ENCODE data around the gene NPBWR2.

NPBWR2 gene

DNA sequence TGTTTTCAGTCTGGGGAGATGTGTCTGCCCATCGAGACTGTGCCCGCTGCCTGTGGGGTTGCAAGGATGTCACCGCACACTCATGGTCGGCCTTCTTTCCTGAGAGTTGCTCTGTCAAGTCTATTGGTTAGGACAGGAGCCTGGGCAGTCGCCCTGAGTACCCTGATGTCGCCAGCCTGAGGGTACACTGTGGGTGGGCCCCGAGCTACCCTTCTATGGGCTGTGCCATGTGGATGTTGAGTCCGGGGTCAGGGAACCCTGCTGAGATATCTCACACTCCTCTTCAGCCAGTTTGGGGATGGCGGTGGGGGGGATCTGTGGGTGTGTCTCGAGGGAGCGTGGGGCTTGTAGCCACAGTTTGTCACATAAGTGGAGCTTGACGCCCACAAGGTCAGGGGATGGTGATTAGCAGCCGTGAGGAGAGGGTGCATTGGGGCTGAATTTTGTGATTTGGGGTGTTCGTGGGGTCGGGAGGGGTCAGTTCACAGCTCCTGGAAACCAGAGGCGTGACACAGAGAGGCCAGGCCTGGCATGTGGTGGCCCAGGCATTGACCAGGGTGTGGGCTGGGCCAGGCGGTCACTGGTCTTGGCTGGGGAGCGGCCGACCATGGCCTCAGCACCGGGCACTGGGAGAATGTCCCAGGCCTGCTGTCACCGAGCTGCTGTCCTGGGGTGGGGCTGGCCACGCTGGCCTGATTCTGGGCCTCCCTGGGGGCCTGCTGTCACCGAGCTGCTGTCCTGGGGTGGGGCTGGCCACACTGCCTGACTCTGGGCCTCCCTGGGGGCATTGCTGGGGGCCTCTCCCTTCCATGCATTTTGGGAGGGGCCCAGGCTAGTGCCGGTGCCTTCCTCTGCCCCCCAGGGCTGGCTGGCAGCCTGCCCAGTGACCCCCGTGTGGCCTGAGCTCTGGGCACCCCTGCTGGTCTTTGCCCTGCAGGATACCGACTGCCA lies 1.6 kb upstream of the NPBWR2 start:
- TF ChIP-seq, protein P1, sequence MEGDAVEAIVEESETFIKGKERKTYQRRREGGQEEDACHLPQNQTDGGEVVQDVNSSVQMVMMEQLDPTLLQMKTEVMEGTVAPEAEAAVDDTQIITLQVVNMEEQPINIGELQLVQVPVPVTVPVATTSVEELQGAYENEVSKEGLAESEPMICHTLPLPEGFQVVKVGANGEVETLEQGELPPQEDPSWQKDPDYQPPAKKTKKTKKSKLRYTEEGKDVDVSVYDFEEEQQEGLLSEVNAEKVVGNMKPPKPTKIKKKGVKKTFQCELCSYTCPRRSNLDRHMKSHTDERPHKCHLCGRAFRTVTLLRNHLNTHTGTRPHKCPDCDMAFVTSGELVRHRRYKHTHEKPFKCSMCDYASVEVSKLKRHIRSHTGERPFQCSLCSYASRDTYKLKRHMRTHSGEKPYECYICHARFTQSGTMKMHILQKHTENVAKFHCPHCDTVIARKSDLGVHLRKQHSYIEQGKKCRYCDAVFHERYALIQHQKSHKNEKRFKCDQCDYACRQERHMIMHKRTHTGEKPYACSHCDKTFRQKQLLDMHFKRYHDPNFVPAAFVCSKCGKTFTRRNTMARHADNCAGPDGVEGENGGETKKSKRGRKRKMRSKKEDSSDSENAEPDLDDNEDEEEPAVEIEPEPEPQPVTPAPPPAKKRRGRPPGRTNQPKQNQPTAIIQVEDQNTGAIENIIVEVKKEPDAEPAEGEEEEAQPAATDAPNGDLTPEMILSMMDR (IDR thresholded peaks at IDR 0.05; ENCODE audit: low read depth, low read length), result no peak
- H3K4me3 ChIP-seq (ENCODE audit: low read depth, low read length), result no peak overlapping the region

DNA sequence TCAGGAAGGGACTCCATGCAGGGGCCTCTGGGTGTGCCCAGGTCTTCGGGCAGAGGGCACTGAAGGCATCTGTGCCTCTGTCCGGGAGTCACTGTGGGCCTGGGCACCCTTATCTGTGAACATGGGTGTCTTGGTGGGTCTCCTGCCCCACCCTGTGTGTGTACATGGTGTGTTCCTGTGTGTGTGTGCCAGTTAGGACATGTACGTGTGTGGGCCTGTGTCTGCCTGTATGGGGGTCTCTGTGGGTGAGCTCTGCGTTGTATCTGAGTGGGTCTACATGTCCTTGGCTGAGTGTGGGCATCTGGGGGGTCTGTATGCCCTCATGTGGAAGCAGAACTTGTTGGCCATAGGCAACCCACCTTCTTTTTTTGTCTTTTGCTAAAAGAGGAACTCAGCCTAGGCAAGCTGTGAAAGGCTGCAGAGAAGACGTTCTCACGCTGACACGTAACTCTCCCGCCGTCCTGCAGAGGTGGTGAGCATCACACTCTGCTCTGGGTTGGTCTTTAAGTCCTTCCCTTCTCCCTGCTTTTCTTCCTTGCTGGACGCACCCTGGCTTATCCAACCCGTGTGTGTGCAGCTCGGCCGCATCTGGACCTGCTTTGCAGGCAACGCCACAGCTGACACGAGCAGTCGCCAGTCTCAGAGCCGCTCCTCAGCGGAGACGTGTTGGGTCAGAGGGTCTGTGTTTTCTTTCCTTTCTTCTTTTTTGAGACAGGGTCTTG lies 532 bp upstream of the NPBWR2 start:
- TF ChIP-seq, protein P1 (IDR thresholded peaks at IDR 0.05; ENCODE audit: low read depth, low read length), result no peak
- H3K4me3 ChIP-seq (ENCODE audit: low read depth, low read length), result no peak overlapping the region

DNA sequence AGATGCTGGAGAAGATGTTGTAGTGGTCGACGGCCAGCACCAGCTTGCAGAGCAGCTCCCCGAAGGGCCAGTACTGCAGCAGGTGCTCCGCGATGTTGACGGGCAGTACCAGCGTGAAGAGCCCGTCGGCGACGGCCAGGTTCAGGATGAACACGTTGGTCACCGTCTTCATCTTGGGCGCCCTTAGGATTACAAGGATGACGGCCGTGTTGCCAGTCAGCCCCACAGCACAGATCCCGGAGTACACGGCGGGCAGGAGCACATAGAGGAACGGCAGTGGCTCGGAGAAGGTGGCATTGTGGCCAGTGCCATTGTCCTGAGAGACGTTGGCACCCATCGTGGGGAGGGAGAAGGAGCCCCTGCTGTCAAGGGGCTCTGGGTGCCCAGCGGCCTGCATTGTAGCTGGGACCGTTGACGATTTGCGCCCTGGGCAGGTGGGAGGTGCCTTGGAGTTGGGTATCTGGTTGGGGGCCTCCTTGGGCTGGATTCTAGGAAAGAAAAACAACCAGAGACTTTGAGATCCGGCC lies 867 bp downstream of the NPBWR2 start:
- no peak overlapping the region for H3K4me3 ChIP-seq (ENCODE audit: low read depth, low read length)
- TF ChIP-seq, protein P1 (IDR thresholded peaks at IDR 0.05; ENCODE audit: low read depth, low read length), result no peak

DNA sequence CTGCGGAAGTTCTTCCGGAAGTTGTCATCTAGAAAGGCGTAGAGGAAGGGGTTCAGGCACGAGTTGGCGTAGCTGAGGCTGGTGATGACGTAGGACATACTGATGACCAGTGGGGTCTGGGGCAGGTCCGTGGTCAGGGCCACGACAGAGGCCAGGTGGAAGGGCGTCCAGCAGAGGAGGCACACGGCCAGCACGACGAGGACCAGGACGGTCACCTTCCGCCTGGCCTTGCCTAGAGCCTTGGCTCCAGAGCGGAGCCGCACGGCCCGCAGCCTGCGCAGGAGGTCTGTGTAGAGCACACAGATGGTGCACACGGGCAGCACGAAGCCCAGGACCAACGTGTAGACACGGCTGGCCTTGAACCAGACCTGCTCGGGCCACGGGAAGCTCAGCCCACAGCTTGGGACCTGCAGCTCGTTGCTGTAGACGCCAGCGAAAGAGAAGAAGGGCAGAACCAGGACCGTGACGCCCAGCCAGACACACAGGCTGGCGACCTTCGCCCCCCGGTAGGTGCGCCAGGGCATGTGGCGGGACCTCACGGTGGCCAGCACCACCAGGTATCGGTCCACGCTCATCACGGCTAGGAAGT lies 1.4 kb downstream of the NPBWR2 start:
- TF ChIP-seq, protein P1 (IDR thresholded peaks at IDR 0.05; ENCODE audit: low read depth, low read length), result no peak
- H3K4me3 ChIP-seq (ENCODE audit: low read depth, low read length), result no peak overlapping the region

DNA sequence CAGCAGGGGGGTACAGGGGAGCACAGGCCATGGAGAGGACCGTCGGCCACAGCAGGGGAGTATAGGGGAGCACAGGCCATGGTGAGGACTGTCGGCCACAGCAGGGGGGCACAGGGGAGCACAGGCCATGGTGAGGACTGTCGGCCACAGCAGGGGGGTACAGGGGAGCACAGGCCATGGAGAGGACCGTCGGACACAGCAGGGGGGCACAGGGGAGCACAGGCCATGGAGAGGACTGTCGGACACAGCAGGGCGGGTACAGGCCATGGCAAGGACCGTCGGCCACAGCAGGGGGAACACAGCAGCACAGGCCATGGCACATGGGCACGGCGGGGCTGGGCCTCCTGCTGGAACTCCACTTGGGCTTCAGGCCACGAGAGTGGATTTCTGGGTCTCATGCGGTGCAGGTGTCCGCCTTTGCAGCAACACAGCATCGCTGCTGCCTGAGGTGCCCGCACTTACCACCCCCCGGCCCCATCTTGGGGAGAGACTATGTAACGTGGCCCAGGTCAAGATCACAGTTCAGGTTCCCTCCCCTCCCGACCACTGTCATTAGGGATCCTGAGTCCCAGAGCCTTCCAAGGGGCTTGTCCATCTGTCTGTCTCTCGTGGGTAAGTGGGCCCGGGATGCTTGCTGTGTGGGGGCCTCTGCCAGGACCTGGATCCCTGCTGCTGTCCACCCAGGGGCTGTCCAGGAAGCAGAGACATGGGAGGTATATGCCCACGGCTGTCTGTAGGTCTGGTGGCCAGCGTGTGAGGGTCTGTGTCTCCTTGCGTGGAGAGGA lies 2.5 kb downstream of the NPBWR2 start:
- H3K4me3 ChIP-seq (ENCODE audit: low read depth, low read length), result no peak overlapping the region
- TF ChIP-seq, protein P1 (IDR thresholded peaks at IDR 0.05; ENCODE audit: low read depth, low read length), result no peak

DNA sequence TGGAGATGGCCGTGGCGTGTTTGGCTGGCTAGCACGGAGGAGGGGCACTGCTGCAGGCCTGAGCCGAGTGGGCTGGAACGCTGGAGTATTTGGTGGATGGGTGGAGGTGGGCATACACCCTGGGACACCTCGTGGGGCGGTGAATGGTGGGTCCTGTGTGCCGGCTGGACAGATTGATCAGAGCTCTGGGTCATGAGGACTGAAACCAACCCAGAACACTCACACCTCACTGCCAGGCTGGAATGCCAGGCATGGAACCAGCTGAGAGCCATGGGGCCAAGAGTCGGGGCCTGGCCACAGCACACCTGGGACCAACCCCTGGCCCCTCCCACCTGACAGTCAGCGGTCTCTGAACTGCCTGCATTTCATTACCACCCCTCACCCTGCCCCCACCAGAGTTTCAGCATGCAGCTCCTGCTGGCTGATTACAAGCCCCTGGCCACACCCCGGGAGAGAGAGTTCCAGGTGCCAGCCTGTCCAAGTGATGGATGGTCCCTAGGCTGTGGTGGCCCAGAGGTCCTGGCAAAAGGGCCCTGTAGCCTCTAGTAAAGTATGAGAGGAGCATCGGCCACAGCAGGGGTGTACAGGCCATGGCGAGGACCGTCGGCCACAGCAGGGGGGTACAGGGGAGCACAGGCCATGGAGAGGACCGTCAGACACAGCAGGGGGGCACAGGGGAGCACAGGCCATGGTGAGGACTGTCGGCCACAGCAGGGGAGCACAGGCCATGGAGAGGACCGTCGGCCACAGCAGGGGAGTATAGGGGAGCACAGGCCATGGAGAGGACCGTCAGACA lies 3.3 kb downstream of the NPBWR2 start:
- TF ChIP-seq, protein P1 (IDR thresholded peaks at IDR 0.05; ENCODE audit: low read depth, low read length), result no peak
- no peak overlapping the region for H3K4me3 ChIP-seq (ENCODE audit: low read depth, low read length)
